Testis (tissue), 2 donors: ENCODE results near the gene RNF213.

Source experiments
- CTCF ChIP-seq, 3 experiments: fragments of 450-650 bp in 2 of 3; fragments of 200-600 bp in 1 of 3; sonication (generic) in 1 of 3; IDR thresholded peaks; one replicate each; pipeline ENCODE4 v1.5.1; 2016 to 2019; ENCODE audit warnings: antibody characterized with exemption in 3 of 3, mild to moderate bottlenecking in 2 of 3, moderate library complexity in 1 of 3
- POLR2A ChIP-seq: fragments of 450-650 bp; IDR thresholded peaks from one replicate; pipeline ENCODE4 v1.6.1; 2017; ENCODE audit warnings: antibody characterized with exemption, mild to moderate bottlenecking, moderate library complexity

- TF ChIP-seq POLR2A (no peak), CTCF (IDR thresholded peaks at IDR 0.05) (no peak)
These were observed 37.4 kb upstream of the RNF213 start for GRCh38 chr17:80223142-80223815.
